GM12874 (cell line): ENCODE measurements around the gene LRP1.

Experiments used
- CTCF ChIP-seq: IDR thresholded peaks from 2 replicates; pipeline ENCODE4 v1.5.1; 2011; ENCODE audit warnings: low read depth, mild to moderate bottlenecking, control low read depth, low read length, moderate library complexity; ENCODE audit not compliant: insufficient read depth

LRP1 gene

GRCh38 chr12:57224278-57224972 lies 96.1 kb downstream of the LRP1 start:
- TF ChIP-seq CTCF, result no peak

- peak; percentile 76 for TF ChIP-seq CTCF
Measured at GRCh38 chr12:57224973-57225679, 96.8 kb downstream of the LRP1 start.

- TF ChIP-seq CTCF, result no peak
Measured at GRCh38 chr12:57225680-57226210, 97.5 kb downstream of the LRP1 start.

GRCh38 chr12:57226588-57227314 lies 98.5 kb downstream of the LRP1 start:
- no peak for TF ChIP-seq CTCF

GRCh38 chr12:57227315-57228115 lies 99.2 kb downstream of the LRP1 start:
- no peak for TF ChIP-seq CTCF

- no peak for TF ChIP-seq CTCF
Measured at GRCh38 chr12:57229046-57229633, 100.9 kb downstream of the LRP1 start.
